ENCODE results near the gene CRYBG2. TPM values are rescaled to one million over a fixed set of nuclear protein-coding genes. Genes with fewer than 3 reads are reported as not detected.
"Not testable (repeated sequence)": the region's sequence is repeated elsewhere in the genome, so short reads cannot be mapped to it uniquely, and the experiment has no call there.

The CRYBG2 gene
- total and polyA plus RNA-seq, 3 donors from 2014 or later, result 4.9 to 12.9 (median 5.6) TPM

DNA sequence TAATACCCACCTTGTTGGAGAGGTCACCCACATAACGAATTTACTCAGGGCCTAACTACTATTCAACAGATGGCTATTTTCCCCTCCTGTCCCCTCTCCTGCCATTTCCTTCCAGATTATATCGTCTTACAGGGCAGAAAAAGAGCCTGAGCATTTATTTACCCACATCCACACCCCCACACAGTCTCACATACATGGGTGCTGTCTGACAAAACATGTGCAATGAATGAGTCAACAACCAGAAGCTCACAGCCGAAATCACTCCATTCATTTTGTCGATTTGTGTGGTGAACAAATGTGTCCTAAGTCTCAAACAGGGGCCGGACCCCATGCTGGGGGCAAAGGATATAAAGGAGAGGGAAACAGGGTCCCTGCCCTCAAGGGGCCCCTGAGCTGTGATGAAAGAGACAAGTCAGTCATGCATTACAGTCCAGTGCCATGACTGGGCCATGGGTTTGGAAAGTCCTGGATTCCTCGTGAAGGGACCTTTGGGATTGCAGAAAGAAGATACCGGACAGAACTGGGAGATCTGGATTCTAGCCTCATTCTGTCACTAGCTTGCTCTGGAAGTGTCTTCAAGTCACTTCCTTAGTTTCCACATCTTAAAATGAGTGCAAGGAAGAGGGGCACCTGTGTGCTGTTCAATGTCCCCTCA lies 35.0 kb upstream of the CRYBG2 start:
- no peaks in the 10 kb centered on the region for H3K9me3 ChIP-seq
- 81 to 89% methylated on average over 6 to 7 of the region's 7 CpGs for WGBS, 2 donors
- H3K4me1 ChIP-seq, result no peaks in the 10 kb centered on the region
- no peak overlapping the region for H3K4me3 ChIP-seq
- no peaks in the 10 kb centered on the region for H3K36me3 ChIP-seq (ENCODE audit: low read depth, missing control alignments)
- H3K27me3 ChIP-seq, result no peaks in the 10 kb centered on the region
- H3K27ac ChIP-seq, result no peak overlapping the region
- TF ChIP-seq, protein P1, sequence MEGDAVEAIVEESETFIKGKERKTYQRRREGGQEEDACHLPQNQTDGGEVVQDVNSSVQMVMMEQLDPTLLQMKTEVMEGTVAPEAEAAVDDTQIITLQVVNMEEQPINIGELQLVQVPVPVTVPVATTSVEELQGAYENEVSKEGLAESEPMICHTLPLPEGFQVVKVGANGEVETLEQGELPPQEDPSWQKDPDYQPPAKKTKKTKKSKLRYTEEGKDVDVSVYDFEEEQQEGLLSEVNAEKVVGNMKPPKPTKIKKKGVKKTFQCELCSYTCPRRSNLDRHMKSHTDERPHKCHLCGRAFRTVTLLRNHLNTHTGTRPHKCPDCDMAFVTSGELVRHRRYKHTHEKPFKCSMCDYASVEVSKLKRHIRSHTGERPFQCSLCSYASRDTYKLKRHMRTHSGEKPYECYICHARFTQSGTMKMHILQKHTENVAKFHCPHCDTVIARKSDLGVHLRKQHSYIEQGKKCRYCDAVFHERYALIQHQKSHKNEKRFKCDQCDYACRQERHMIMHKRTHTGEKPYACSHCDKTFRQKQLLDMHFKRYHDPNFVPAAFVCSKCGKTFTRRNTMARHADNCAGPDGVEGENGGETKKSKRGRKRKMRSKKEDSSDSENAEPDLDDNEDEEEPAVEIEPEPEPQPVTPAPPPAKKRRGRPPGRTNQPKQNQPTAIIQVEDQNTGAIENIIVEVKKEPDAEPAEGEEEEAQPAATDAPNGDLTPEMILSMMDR (IDR thresholded peaks at IDR 0.05), result no peak
- no peak for TF ChIP-seq POLR2A (IDR thresholded peaks at IDR 0.05)
- DNase-seq, result no peak
- intact Hi-C loops (cut with DNase I; ENCODE audit: low total_unique reads), result no loop called here

GRCh38 chr1:26387447-26387846 lies 33.5 kb upstream of the CRYBG2 start:
- Histone ChIP-seq H3K9me3 (no peaks in the 10 kb centered on the region), H3K27me3 (no peaks in the 10 kb centered on the region), H3K27ac (no peak overlapping the region), H3K4me3 (no peak overlapping the region), H3K4me1 (no peaks in the 10 kb centered on the region), H3K36me3 (ENCODE audit: low read depth, missing control alignments) (no peaks in the 10 kb centered on the region)
- TF ChIP-seq, protein P1 (IDR thresholded peaks at IDR 0.05), result no peak
- TF ChIP-seq POLR2A (IDR thresholded peaks at IDR 0.05), result no peak
- intact Hi-C loops (cut with DNase I; ENCODE audit: low total_unique reads), result no loop called here
- whole genome bisulfite sequencing, 2 donors, result 50 to 73% methylated on average over 6 to 7 of the region's 7 CpGs
- no peak for DNase-seq

DNA sequence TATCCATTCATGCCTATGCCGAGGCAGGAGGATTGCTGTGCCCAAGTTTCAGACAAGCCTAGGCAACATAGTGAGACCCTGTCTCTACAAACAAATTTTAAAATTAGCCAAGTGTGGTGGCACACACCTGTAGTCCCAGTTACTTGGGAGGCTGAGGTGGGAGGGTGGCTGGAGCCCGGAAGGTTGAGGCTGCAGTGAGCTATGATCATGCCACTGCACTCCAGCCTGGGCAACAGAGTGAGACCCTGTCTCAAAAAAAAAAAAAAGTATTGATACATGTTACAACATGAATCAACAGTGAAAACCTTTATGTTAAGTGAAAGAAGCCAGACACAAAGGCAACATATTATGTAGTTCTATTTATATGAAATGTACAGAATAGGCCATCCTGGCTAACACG lies 31.1 kb upstream of the CRYBG2 start:
- H3K27me3 ChIP-seq; intact Hi-C loops (cut with DNase I; ENCODE audit: low total_unique reads); H3K27ac ChIP-seq; H3K9me3 ChIP-seq; H3K4me1 ChIP-seq; DNase-seq; H3K4me3 ChIP-seq; H3K36me3 ChIP-seq (ENCODE audit: low read depth, missing control alignments): not testable (repeated sequence)
- 71 to 84% methylated on average over 3 of the region's 3 CpGs for WGBS, 2 donors

DNA sequence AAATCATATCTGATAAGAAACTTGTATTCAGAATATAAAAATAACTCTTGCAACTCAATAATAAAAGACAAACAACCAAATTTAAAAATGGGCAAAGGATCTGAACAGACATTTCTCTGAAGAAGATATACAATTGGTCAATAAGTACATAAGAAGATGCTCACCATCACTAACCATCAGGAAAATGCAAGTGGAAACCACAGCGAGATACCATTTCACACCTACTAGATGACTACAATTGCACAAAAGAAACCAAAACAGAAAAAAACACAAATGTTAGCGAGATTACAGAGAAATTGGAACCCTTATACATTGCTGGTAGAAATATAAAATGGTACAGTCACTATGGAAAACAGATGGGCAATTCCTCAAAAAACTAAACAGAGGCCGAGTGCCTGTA lies 30.1 kb upstream of the CRYBG2 start:
- WGBS, 2 donors, result 80 to 85% methylated on average over 3 of the region's 3 CpGs

DNA sequence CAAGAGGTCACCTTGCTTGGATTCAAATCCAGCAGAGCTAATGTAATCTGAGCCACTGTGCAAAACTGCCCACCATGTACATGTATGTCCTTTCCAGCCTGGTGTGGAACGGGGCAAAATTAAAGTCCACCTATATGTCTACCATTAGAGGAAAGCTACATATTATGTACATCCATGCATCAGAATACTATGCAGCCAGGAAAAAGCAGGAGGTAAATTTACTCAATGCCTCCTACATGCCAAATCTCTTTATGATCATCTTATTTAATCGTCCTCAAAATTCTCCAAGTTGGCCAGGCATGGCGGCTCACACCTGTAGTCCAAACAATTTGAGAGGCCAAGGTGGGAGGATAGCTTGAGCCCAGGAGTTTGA lies 24.9 kb upstream of the CRYBG2 start:
- no peak overlapping the region for H3K27ac ChIP-seq
- no peak overlapping the region for H3K4me3 ChIP-seq
- H3K4me1 ChIP-seq, result no peaks in the 10 kb centered on the region
- DNase-seq, result no peak
- intact Hi-C loops (cut with DNase I; ENCODE audit: low total_unique reads), result no loop called here
- H3K9me3 ChIP-seq, result no peaks in the 10 kb centered on the region
- no peaks in the 10 kb centered on the region for H3K27me3 ChIP-seq
- no peak for TF ChIP-seq POLR2A (IDR thresholded peaks at IDR 0.05)
- H3K36me3 ChIP-seq (ENCODE audit: low read depth, missing control alignments), result no peaks in the 10 kb centered on the region
- WGBS, 2 donors, result 75 to 92% methylated on average over 3 of the region's 3 CpGs

More for the DNA sequence above, 30.1 kb upstream of the CRYBG2 start:
- no peak overlapping the region for H3K27ac ChIP-seq
- H3K36me3 ChIP-seq (ENCODE audit: low read depth, missing control alignments), result no peaks in the 10 kb centered on the region
- no peaks in the 10 kb centered on the region for H3K27me3 ChIP-seq
- no peak for DNase-seq
- H3K4me1 ChIP-seq, result no peaks in the 10 kb centered on the region
- H3K4me3 ChIP-seq, result no peak overlapping the region
- intact Hi-C loops (cut with DNase I; ENCODE audit: low total_unique reads), result no loop called here
- TF ChIP-seq, protein P1 (IDR thresholded peaks at IDR 0.05), result no peak
- TF ChIP-seq POLR2A (IDR thresholded peaks at IDR 0.05), result no peak
- no peaks in the 10 kb centered on the region for H3K9me3 ChIP-seq

Data from testis (tissue), 3 donors.